Nucleus accumbens (tissue), 56 donors: ENCODE results near the gene TMEM245.
"Not testable (repeated sequence)": the region's sequence is repeated elsewhere in the genome, so short reads cannot be mapped to it uniquely, and the experiment has no call there.

Experiments used
- DNase-seq, 56 donors: peaks; one replicate each; lab custom pipeline; 2025; lab: John Stamatoyannopoulos, UW

TMEM245 gene

DNA sequence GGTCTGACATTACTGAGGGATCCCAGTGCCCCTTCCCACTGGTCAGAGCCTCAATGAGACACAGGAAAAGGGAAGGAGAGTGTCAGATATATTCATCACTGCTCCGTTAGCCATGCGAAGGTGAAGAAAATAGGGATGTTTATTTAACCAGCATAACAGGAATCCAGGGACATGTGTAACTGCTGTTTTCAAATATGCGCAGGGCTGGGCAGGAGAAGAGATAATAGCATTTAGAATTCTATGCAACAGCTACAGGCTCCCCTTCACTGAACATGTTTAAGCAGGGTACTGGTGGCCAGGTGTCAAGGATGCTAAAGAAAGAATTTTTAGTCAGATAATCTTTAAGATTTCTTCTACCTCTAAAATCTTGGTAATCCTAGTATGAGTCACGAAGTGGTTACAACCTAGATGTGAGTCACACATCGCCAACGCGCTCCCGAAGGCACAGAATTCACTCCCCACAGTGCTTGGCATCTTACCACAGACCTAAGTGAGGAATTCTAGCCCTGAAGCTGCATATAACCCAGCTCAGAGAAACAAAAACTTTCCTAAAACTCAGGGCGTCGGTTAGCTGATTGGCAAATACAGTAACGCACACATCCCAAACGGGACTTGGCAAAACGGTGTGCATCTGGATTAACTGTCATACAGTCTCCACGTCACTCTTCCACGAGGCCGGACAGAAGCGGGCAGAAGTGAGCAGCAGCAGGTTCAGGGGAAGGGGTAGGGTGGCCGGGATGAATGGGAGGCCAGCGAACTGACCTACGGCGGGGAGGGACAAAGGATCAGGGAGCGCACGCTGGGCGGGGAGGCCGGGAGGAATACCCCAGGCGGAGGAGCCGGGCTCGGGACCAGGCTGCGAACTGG, 107.5 kb downstream of the TMEM245 start:
- peak in 47 of 56 donors; percentile 5 to 79 (median 43) for DNase-seq

DNA sequence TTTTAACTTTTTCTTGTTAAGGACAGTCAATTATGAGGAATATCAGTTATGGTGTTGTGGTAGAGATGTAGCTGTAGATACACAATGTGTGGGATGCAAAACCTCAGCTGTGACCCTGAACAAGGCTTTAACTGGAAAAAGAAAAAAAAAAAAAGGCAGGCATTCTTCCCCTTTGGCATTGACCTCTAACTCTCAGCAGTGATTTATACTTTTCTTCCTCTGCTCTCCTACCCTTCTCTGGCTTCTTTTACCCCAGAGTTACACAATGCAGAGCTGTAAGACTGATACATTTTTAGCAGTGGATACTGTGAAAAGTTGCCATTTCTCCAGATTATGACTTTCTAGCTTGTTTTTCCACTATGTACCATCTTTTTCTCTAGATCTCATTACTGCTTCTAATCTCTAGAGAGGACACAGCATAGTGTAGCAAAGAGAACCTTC, 108.5 kb downstream of the TMEM245 start:
- no peak for DNase-seq

DNA sequence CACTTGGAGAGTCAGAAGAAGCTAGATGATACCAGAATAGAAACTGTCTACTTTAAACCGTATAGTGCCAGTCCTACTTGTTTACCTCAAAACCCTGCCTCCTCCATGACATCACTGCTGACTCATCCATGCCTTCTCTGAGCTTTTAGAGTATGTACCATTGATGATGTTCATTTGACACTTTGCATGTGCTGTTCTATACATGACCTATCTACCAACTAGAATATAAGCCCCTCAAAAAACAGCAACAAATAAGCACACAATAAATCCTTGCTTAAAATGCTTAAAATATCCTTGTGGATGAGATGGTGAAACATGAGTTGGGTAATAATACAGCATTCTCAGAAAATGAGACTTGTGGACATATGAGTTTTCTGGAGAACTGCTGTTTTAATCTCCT, 109.0 kb downstream of the TMEM245 start:
- DNase-seq: peak in 2 of 56 donors; percentile 6 to 21

DNA sequence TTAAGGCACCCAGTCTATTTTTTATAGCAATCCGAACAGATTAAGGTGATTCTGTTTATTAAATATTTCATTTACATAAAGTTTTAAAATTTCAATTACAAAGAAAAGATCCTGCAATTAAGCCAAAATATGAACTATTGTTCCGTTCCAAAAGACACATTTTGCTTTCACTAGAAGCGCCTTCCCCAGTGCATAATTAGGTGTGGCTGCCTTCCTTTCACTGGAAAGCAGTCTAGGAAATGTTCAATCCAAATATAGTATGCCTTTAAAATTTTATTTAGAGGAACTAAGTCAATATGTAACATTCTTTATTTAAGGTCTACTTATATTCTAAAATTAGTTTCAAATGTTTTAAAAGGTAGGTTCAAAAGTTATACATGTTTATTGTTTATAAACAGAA, 114.1 kb downstream of the TMEM245 start:
- DNase-seq: no peak

DNA sequence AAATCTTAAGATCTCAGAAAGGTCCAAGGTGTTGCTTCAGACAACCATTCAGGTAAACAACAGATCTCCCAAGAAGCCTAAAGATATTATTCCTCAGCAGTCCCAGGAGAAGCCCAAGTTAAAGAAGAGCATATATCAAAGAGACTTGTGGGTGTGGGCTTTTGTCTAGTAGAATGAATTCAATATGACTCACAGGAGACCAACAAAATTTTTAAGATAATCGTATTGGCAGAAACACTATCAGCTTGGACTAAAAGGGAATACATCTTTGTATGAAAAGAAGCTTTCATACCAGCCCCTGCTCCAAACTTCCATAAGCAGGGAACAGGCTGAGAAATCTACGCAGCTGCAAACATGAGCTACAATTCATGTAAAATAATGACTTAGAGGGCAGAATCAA, 116.6 kb downstream of the TMEM245 start:
- DNase-seq: no peak

DNA sequence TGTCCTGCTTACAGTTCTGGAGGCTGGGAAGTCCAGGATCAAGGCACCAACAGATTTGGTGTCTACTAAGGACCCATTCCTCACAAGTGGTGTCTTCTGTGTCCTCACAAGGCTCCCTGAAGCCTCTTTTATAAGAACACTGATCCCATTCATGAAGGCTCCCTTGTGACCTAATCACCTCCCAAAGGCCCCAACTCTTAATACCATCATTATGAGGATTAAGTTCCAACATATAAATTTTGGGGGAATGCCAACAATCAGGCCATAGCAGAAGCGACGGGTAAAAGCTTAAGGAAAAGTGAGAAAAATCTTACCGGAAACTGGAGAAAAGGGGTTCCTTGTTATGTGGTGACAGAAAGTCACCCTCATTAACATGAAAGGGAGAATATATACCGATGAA, 117.6 kb downstream of the TMEM245 start:
- no peak for DNase-seq

DNA sequence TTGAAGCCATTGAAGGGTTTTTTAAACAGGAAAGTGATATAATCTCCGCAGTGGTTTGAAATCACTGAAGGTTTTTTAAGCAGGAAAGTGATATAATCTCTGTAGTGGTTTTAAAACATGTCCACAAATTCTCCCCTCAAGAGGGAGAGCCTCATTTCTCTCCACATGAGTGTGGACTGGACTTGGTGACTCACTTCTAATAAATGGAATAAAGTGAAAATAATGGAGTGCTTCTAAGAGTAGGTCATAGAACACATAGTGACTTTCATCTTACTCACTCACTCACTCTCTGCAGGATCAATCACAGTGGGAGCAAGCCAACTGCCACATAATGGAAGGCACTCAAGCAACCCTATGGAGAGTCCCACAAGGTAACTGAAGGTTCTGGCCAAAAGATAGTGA, 118.5 kb downstream of the TMEM245 start:
- peak in 1 of 56 donors; percentile 0 for DNase-seq

DNA sequence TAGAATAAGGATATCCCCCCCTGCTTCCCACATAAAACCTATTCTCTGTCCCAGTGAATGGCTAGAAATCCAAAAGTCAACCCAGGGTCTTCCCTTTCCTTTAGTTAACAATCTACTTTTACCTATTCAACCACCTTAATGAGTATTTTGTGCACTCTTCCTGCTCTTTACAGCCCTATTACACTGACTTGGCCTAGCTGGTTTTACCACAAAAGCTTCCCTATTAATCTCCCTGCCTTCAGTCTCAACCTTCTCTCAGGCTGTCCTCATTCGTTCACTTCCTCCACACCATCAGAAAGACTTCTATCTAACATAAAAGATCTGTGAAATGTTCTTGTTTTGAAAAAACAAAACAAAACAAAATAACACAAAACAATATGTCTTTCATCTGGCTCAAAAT, 122.6 kb downstream of the TMEM245 start:
- no peak for DNase-seq

DNA sequence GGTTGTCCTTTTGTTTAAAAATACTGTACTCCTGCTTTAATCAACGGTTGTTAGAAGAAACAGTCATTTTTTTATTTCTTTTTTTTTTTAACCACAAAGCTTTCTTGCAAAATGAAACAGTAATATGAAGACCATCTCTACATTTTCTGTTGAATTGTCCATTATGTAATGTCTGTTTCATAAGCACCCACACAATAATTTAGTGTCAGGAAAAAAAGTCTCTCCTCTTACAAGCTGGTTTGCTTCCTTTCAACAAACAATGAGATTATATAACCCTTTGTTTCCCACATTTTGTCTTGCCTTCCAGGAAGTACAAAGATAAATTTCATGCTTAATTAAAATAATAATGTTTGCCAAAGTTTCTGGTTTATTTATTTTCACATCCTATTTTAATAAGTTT, 123.1 kb downstream of the TMEM245 start:
- no peak for DNase-seq

DNA sequence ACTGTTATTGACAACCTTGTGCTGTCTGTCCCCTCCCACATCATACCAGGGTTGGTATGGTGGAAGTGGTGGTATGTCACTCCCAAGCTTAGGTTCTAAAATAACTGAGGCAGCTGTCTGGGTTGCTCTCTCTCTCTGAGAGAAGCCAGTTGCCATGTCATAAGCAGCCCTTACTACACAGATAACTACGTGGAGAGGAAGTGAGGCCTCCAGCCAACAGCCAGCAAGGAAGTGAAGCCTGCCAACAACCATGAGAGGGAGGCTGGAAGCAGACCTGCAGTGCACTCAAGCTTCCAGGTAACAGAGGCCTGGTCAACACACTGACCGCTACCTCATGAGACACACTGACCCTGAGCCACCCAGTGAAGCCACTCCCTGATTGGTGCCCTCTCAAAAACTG, 125.1 kb downstream of the TMEM245 start:
- DNase-seq: no peak

DNA sequence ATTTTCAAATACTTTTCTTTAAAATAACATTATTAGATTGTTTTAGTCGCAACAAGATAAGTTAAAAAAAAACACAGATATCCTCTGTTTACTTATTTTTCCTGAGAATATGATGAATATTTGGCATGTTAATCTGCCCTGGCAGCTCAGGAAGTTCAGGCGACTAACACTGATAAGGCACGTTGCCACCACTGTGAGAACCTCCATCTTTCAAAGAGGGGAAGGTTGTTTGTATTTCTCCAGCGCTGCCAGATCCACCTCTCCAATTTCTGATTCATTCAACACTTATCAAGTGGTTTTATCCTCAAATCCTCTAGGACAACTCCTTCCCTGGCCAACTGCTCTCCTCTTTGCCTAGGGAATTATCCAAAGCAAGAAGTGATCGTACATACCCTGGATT, 128.3 kb downstream of the TMEM245 start:
- no peak for DNase-seq

DNA sequence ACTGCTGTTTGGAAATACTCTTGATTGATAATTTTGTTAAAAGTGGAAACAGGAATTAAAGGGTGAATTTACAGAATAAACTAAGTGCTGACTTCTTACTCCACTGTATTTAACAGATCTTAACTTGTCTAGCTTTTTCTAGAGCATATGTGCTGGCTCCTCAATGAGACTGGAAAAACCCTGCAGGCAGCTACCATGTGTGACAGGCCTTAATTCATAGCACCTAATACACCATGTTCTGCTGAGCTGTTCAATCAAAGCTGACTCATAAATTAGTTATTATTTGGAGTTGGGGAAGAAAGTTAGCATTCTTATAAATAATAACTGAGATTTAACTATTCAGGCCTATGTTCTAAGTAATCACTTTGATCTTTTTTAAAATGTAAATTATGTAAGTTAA, 135.9 kb downstream of the TMEM245 start:
- no peak for DNase-seq

DNA sequence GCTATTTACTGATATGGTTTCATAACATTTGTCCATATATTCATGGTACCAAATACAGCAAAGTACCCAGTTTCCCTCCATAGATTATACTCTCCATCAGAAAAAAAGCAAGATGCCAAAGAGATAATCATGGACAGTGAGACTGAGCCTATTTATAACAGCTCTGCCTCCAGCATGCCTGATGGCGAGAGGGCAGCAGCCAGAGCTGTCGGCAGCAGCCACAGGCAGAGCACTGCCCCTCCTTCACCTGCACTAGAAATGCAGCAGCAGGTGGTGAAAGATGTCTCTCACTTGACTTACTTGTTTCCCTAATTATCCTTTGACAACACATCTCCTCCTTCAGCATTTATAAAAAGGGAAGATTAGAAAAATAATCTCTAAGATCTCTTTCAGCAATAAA, 138.9 kb downstream of the TMEM245 start:
- DNase-seq: no peak

DNA sequence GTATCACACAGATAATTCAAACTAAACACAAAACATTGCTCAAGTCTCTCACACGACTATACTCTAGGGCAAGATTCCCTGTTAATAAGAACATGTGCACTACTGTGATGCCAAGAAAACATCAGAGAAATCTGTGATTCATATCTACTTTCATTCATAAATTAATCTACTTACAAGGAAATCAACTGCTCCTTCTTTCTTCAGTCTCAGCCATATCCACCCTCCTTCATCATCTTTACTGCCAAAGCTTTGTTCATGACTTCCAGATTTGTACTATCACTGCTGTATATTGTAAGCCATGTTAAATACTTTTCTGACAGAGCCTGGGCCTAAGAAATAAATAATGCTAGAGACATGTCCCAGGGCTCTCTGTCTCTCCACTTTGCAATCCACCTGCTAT, 141.5 kb downstream of the TMEM245 start:
- DNase-seq: no peak

DNA sequence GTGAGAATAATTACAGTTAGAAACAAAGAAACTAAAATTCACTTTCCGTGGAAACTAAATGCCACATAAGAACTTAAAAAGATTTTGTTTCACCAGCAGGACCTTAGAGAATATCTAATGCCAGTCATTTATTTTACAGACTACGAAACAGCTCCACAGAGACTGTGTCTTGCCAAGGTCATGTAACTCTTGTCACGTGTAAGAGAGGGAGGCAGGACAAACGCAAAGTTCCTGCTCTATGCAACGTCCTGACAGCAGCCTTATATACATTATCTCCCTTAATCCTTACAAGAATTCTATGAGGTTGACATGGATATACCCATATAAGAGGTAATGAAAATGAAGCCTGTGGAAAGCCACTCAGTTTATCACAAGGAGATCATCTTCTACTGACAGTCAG, 145.9 kb downstream of the TMEM245 start:
- DNase-seq: no peak

DNA sequence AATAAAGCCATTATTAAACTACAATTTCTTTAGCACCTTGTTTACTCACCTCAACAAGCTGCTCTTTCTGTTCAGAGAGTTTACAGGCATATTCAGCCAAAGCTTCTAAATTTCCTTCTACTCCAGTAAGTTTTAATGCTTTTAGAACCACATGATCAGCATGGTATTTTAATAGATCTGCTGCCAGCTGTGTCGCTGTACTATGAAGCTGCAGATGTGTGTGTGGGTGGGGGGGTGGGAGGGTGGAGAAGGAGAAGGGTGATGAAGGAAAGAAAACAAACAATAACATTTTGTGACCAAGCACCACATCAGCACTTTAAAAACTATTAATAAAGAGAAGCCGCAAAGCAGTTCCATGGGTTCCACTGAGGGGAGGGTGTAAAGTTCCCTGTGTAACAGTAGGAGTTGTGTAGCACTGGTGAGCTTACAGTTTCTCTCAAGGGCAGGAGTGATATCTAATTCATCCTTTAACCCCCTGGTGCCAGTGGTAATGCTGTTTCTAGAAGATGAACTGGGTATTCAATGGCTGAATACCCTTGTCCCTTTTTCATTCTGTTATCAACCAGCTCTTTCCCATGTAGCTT, 147.0 kb downstream of the TMEM245 start:
- no peak for DNase-seq

DNA sequence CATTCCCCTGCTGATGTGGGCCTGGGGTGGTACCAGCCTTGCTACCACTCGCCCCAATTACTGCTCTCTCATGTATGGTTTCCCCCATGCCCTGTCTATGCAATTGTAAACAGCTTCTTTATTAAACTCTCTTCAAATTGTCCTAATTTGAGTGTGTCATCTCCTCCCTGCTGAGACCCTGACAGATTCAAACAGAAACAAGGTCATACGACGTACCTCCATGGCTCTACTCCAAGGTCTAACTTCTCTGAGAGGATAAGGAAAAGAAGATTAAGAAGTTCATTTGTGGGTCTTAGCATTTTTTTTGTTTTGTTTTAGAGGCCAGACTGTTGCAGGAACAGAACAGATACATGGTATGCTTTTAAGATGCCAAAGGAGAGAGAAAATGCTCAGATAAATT, 147.6 kb downstream of the TMEM245 start:
- no peak for DNase-seq

DNA sequence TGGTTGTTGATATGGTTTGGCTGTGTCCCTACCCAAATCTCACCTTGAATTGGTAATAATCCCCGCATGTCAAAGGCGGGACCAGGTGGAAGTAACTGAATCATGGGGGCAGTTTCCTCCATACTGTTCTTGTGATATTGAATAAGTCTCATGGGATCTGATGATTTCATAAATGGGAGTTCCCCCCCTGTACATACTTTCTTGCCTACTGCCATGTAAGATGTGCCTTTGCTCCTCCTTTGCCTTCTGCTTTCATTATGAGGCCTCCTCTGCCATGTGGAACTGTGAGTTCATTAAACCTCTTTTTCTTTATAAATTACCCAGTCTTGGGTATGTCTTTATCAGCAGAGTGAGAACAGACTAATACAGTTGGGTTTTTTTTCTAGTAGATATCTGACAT, 148.4 kb downstream of the TMEM245 start:
- DNase-seq: not testable (repeated sequence)

DNA sequence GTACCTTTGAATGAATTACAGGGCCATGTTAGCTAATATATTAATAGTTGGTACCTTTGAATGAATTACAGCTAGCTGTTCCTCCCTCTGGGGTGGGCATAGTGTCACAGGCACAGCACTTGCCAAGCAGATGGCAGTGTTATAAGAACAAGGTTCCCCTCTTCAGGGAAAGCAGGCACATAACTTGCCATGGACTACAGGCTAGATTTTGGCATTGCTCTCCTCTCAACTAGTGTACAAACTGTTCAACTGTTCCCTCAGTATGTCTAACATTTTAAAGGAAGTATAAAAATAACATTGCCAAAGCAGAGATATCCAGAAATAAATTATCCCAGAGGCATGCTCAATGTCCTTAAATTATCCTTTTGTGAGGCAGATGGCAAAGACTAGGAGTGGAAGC, 151.8 kb downstream of the TMEM245 start:
- no peak for DNase-seq
